ENCODE measurements around the gene IGSF9B. TPM values are rescaled to one million over a fixed set of nuclear protein-coding genes. Genes with fewer than 3 reads are reported as not detected.

The IGSF9B gene
- total RNA-seq, 1 experiment from 2014 or later, result 0.43 TPM

- no peak for DNase-seq
- no peaks in the 10 kb centered on the region for H3K36me3 ChIP-seq
- no peak overlapping the region for H3K4me3 ChIP-seq
- H3K27me3 ChIP-seq, result no peaks in the 10 kb centered on the region
- H3K9me3 ChIP-seq, result no peaks in the 10 kb centered on the region
Observed at GRCh38 chr11:133903875-133904817, 52.6 kb downstream of the IGSF9B start.

GRCh38 chr11:133903056-133903455 lies 53.7 kb downstream of the IGSF9B start:
- H3K4me3 ChIP-seq, result no peak overlapping the region
- H3K9me3 ChIP-seq, result no peaks in the 10 kb centered on the region
- no peak for DNase-seq
- no peaks in the 10 kb centered on the region for H3K27me3 ChIP-seq
- H3K36me3 ChIP-seq, result no peaks in the 10 kb centered on the region

GRCh38 chr11:133902506-133902905 lies 54.3 kb downstream of the IGSF9B start:
- Histone ChIP-seq H3K27me3 (no peaks in the 10 kb centered on the region), H3K4me3 (no peak overlapping the region), H3K9me3 (no peaks in the 10 kb centered on the region), H3K36me3 (no peaks in the 10 kb centered on the region)
- DNase-seq, result no peak

GRCh38 chr11:133901999-133902398 lies 54.8 kb downstream of the IGSF9B start:
- no peaks in the 10 kb centered on the region for H3K9me3 ChIP-seq
- H3K36me3 ChIP-seq, result no peaks in the 10 kb centered on the region
- no peaks in the 10 kb centered on the region for H3K27me3 ChIP-seq
- DNase-seq, result no peak
- H3K4me3 ChIP-seq, result no peak overlapping the region

GRCh38 chr11:133901316-133901715 lies 55.5 kb downstream of the IGSF9B start:
- Histone ChIP-seq H3K4me3 (no peak overlapping the region), H3K27me3 (no peaks in the 10 kb centered on the region), H3K36me3 (no peaks in the 10 kb centered on the region), H3K9me3 (no peaks in the 10 kb centered on the region)
- no peak for DNase-seq

GRCh38 chr11:133900176-133901105 lies 56.3 kb downstream of the IGSF9B start:
- Histone ChIP-seq H3K27me3 (no peaks in the 10 kb centered on the region), H3K36me3 (no peaks in the 10 kb centered on the region), H3K4me3 (no peak overlapping the region), H3K9me3 (no peaks in the 10 kb centered on the region)
- no peak for DNase-seq

- no peak overlapping the region for H3K4me3 ChIP-seq
- H3K36me3 ChIP-seq, result no peaks in the 10 kb centered on the region
- H3K9me3 ChIP-seq, result no peaks in the 10 kb centered on the region
- no peaks in the 10 kb centered on the region for H3K27me3 ChIP-seq
- DNase-seq, result no peak
Observed at GRCh38 chr11:133898770-133899115, 58.0 kb downstream of the IGSF9B start.

GRCh38 chr11:133898031-133898769 lies 58.6 kb downstream of the IGSF9B start:
- Histone ChIP-seq H3K27me3 (no peaks in the 10 kb centered on the region), H3K36me3 (no peaks in the 10 kb centered on the region), H3K4me3 (no peak overlapping the region), H3K9me3 (no peaks in the 10 kb centered on the region)
- no peak for DNase-seq

- H3K27me3 ChIP-seq, result no peaks in the 10 kb centered on the region
- no peaks in the 10 kb centered on the region for H3K36me3 ChIP-seq
- DNase-seq, result no peak
- no peaks in the 10 kb centered on the region for H3K9me3 ChIP-seq
- no peak overlapping the region for H3K4me3 ChIP-seq
Observed at GRCh38 chr11:133897331-133897650, 59.5 kb downstream of the IGSF9B start.

GRCh38 chr11:133896642-133897330 lies 60.0 kb downstream of the IGSF9B start:
- no peaks in the 10 kb centered on the region for H3K27me3 ChIP-seq
- no peaks in the 10 kb centered on the region for H3K9me3 ChIP-seq
- H3K36me3 ChIP-seq, result no peaks in the 10 kb centered on the region
- no peak overlapping the region for H3K4me3 ChIP-seq
- no peak for DNase-seq

GRCh38 chr11:133896028-133896427 lies 60.7 kb downstream of the IGSF9B start:
- no peak for DNase-seq

GRCh38 chr11:133895551-133895950 lies 61.2 kb downstream of the IGSF9B start:
- Histone ChIP-seq H3K36me3 (no peaks in the 10 kb centered on the region), H3K27me3 (no peaks in the 10 kb centered on the region), H3K9me3 (no peaks in the 10 kb centered on the region), H3K4me3 (no peak overlapping the region)
- no peak for DNase-seq

More at GRCh38 chr11:133896028-133896427, 60.7 kb downstream of the IGSF9B start:
- no peaks in the 10 kb centered on the region for H3K36me3 ChIP-seq
- H3K27me3 ChIP-seq, result no peaks in the 10 kb centered on the region
- H3K4me3 ChIP-seq, result no peak overlapping the region
- no peaks in the 10 kb centered on the region for H3K9me3 ChIP-seq

GRCh38 chr11:133895061-133895479 lies 61.7 kb downstream of the IGSF9B start:
- H3K36me3 ChIP-seq, result no peaks in the 10 kb centered on the region
- DNase-seq, result no peak
- H3K9me3 ChIP-seq, result no peaks in the 10 kb centered on the region
- no peaks in the 10 kb centered on the region for H3K27me3 ChIP-seq
- no peak overlapping the region for H3K4me3 ChIP-seq

GRCh38 chr11:133893381-133893780 lies 63.4 kb downstream of the IGSF9B start:
- DNase-seq, result no peak
- no peak overlapping the region for H3K4me3 ChIP-seq
- no peaks in the 10 kb centered on the region for H3K36me3 ChIP-seq
- 0 out of 2 replicates have a peak, but pooled peaks cover 2% of the 10 kb centered on the region for H3K27me3 ChIP-seq
- H3K9me3 ChIP-seq, result no peaks in the 10 kb centered on the region

- DNase-seq, result no peak
- Histone ChIP-seq H3K9me3 (no peaks in the 10 kb centered on the region), H3K27me3 (0 out of 2 replicates have a peak, but pooled peaks cover 4% of the 10 kb centered on the region), H3K36me3 (no peaks in the 10 kb centered on the region), H3K4me3 (no peak overlapping the region)
Observed at GRCh38 chr11:133892584-133893380, 64.0 kb downstream of the IGSF9B start.

Measured in MG63 (cell line).